K562 (cell line): Measurements from ENCODE around the gene PTPN13. TPM values are rescaled to one million over a fixed set of nuclear protein-coding genes. Genes with fewer than 3 reads are reported as not detected.

Experiments
- ATAC-seq: fragments of 200-7000 bp; cut with Tn5 transposase; 3 replicates; pipeline ENCODE4 v1.9.1; 2020; ENCODE audit warnings: moderate library complexity
- BruUV-seq: library from RNA; stranded (reverse); fragments of 400-500 nt; replicated peaks from 2 replicates; lab custom pipeline; 2021; lab: Mats Ljungman, UMichigan
- CTCF ChIA-PET: fragments of 300-600 bp; formaldehyde crosslinking; extraction: SDS; loops from one replicate; lab custom pipeline; 2021; ENCODE audit warnings: low intra/inter-chr PET ratio; lab: Yijun Ruan, JAX
- POLR2A ChIA-PET: fragments of 300-600, 350-650 bp; sonication (Branson Sonifier 250); formaldehyde crosslinking; extraction: SDS; loops from one replicate; lab custom pipeline; 2021; ENCODE audit warnings: antibody characterized with exemption, inconsistent platforms; lab: Yijun Ruan, JAX
- DNase-seq, 4 experiments: peaks; one replicate each; pipeline versions ENCODE4 v3.0.0 to v3.0.0-alpha.2; 2011 to 2018; ENCODE audit warnings: low spot score in 3 of 4, mixed read lengths in 3 of 4; ENCODE audit errors: extremely low read depth in 1 of 4
- FAIRE-seq: peaks from 2 replicates; lab custom pipeline; 2011; peaks lifted over from hg19 to GRCh38; lab: Jason Lieb, UNC
- H2AFZ ChIP-seq: 2 replicates; pipeline ENCODE4 v1.6.0; 2011; ENCODE audit warnings: low read depth, low read length, control low read depth, inconsistent platforms
- H3K27ac ChIP-seq: fragments of 200-600 bp; 3 replicates; pipeline ENCODE4 v1.8.0; 2011; ENCODE audit warnings: low read depth, mild to moderate bottlenecking, control low read depth, inconsistent platforms, low read length, moderate library complexity, mixed read lengths; ENCODE audit errors: extremely low read depth
- H3K27me3 ChIP-seq, 2 experiments: fragments of 300-600 bp in 1 of 2; 2 replicates in 1 of 2; 3 replicates in 1 of 2; pipeline versions ENCODE4 v1.6.0 to v1.8.0; 2011; ENCODE audit warnings: inconsistent platforms in 2 of 2, low read length in 2 of 2, mild to moderate bottlenecking in 1 of 2, mixed read lengths in 1 of 2, moderate library complexity in 1 of 2; ENCODE audit not compliant: control insufficient read depth in 2 of 2, insufficient read depth in 2 of 2
- H3K36me3 ChIP-seq: fragments of 300-600 bp; 3 replicates; pipeline ENCODE4 v1.8.0; 2011; ENCODE audit warnings: mild to moderate bottlenecking, low read length, inconsistent platforms; ENCODE audit not compliant: control insufficient read depth, insufficient read depth
- H3K4me1 ChIP-seq, 2 experiments: fragments of 200-600 bp in 1 of 2; replicated peaks in 1 of 2; 2 replicates in 1 of 2; 3 replicates in 1 of 2; pipeline versions ENCODE4 v1.5.1 to v1.8.0; 2011; ENCODE audit warnings: inconsistent platforms in 2 of 2, low read length in 2 of 2, mild to moderate bottlenecking in 1 of 2, mixed read lengths in 1 of 2, moderate library complexity in 1 of 2; ENCODE audit not compliant: control insufficient read depth in 2 of 2, insufficient read depth in 2 of 2
- H3K4me2 ChIP-seq: 2 replicates; pipeline ENCODE4 v1.6.1; 2011; ENCODE audit warnings: low read length, control low read depth, inconsistent platforms, mixed read lengths; ENCODE audit not compliant: insufficient read depth
- H3K4me3 ChIP-seq: fragments of 200-600 bp; sonication (generic), shearing (Covaris generic); 2 replicates; pipeline ENCODE4 v1.5.1; 2016; ENCODE audit warnings: control low read depth, inconsistent platforms
- H3K79me2 ChIP-seq: fragments of 200-600 bp; 3 replicates; pipeline ENCODE4 v1.8.0; 2011; ENCODE audit warnings: low read length, inconsistent platforms; ENCODE audit not compliant: control insufficient read depth, insufficient read depth
- H3K9ac ChIP-seq, 2 experiments: 2 replicates each; pipeline versions ENCODE4 v1.6.0 to v1.6.1; 2011; ENCODE audit warnings: low read depth in 2 of 2, low read length in 2 of 2, control low read depth in 1 of 2, inconsistent platforms in 1 of 2, mild to moderate bottlenecking in 1 of 2, mixed read lengths in 1 of 2; ENCODE audit not compliant: insufficient read depth in 1 of 2
- H3K9me1 ChIP-seq: one replicate; pipeline ENCODE4 v1.6.0; 2011; ENCODE audit warnings: inconsistent platforms, mild to moderate bottlenecking, low read length, moderate library complexity; ENCODE audit not compliant: control insufficient read depth, insufficient read depth
- H3K9me3 ChIP-seq: replicated peaks from 2 replicates; pipeline ENCODE4 v1.5.1; 2011; ENCODE audit warnings: low read depth, low read length, inconsistent platforms; ENCODE audit not compliant: control insufficient read depth, insufficient read depth
- H4K20me1 ChIP-seq: replicated peaks from 2 replicates; pipeline ENCODE4 v1.6.1; 2011; ENCODE audit warnings: low read length, inconsistent platforms, mixed read lengths; ENCODE audit not compliant: control insufficient read depth, insufficient read depth
- DMBX1 ChIP-seq: fragments of 250-450 bp; sonication (Bioruptor Pico); IDR thresholded peaks from 2 replicates; pipeline ENCODE4 v1.8.0; 2022; ENCODE audit warnings: inconsistent platforms, mild to moderate bottlenecking, moderate library complexity, borderline replicate concordance
- DNMT1 ChIP-seq: fragments of 450-650 bp; IDR thresholded peaks from 2 replicates; pipeline ENCODE4 v1.6.1; 2016; ENCODE audit warnings: antibody characterized with exemption, mild to moderate bottlenecking
- E2F3 ChIP-seq: fragments of 250-450 bp; sonication (Bioruptor Pico); IDR thresholded peaks from 2 replicates; pipeline ENCODE4 v1.4.0; 2020; ENCODE audit warnings: mild to moderate bottlenecking
- MIER1 ChIP-seq: fragments of 450-650 bp; IDR thresholded peaks from 2 replicates; pipeline ENCODE4 v1.6.1; 2016; ENCODE audit warnings: antibody characterized with exemption, mild to moderate bottlenecking, low read depth
- PCBP2 ChIP-seq: fragments of 200-400 bp; formaldehyde crosslinking; IDR thresholded peaks from 2 replicates; pipeline ENCODE4 v1.6.1; 2018; ENCODE audit warnings: low read length, low read depth, mild to moderate bottlenecking, moderate library complexity; ENCODE audit not compliant: poor library complexity, severe bottlenecking
- PHB ChIP-seq: fragments of 250-450 bp; sonication (Bioruptor Pico); IDR thresholded peaks from 2 replicates; pipeline ENCODE4 v1.5.0; 2021
- PTRF ChIP-seq: fragments of 450-650 bp; IDR thresholded peaks from 2 replicates; pipeline ENCODE4 v1.6.1; 2016; ENCODE audit warnings: mild to moderate bottlenecking, missing genetic modification characterization, missing compliant biosample characterization
- RFX5 ChIP-seq: IDR thresholded peaks from 2 replicates; pipeline ENCODE4 v1.6.1; 2011; ENCODE audit warnings: low read depth, mild to moderate bottlenecking, improper control_type of control experiment, low read length
- SAP30 ChIP-seq: fragments of 200-600 bp; sonication (generic); IDR thresholded peaks from 2 replicates; pipeline ENCODE4 v1.6.1; 2012; ENCODE audit warnings: borderline replicate concordance, low read depth, mild to moderate bottlenecking, moderate library complexity, low read length, control low read depth, inconsistent platforms; ENCODE audit not compliant: insufficient read depth, poor library complexity, severe bottlenecking
- WHSC1 ChIP-seq: IDR thresholded peaks from one replicate; pipeline ENCODE4 v1.6.1; 2012; ENCODE audit warnings: low read length, control low read depth, inconsistent platforms
- ZC3H8 ChIP-seq: fragments of 450-650 bp; IDR thresholded peaks from 2 replicates; pipeline ENCODE4 v1.6.1; 2017
- ZNF133 ChIP-seq: fragments of 250-450 bp; sonication (Bioruptor Pico); IDR thresholded peaks from 2 replicates; pipeline ENCODE4 v1.4.0; 2020; ENCODE audit warnings: mild to moderate bottlenecking
- ZNF589 ChIP-seq: fragments of 200-800 bp; sonication (Bioruptor generic); IDR thresholded peaks from 2 replicates; pipeline ENCODE4 v1.6.1; 2016; ENCODE audit warnings: low read depth, missing genetic modification characterization, missing compliant biosample characterization
- ZNF644 ChIP-seq: fragments of 200-800 bp; sonication (Bioruptor generic); IDR thresholded peaks from 2 replicates; pipeline ENCODE4 v1.6.1; 2016; ENCODE audit warnings: low read depth, missing genetic modification characterization, missing compliant biosample characterization
- ZNF696 ChIP-seq: fragments of 250-450 bp; sonication (Bioruptor Pico); conservative IDR thresholded peaks from 2 replicates; pipeline ENCODE4 v1.4.0; 2020; ENCODE audit warnings: mild to moderate bottlenecking, moderate library complexity
- ZNF830 ChIP-seq: fragments of 250-450 bp; sonication (Bioruptor Pico); IDR thresholded peaks from 2 replicates; pipeline ENCODE4 v1.5.0; 2021; ENCODE audit warnings: mild to moderate bottlenecking
- WGBS: fragments of 100-300 bp; shearing (Covaris generic); methylation state at CpG from one replicate; pipeline ENCODE4 v1.1.6; 2016; ENCODE audit warnings: low coverage, mixed read lengths; ENCODE audit not compliant: insufficient coverage; ENCODE audit errors: missing lambda C conversion rate; 5-methylcytosine and 5-hydroxymethylcytosine counted together
- in situ Hi-C: fragments of 300-500 bp; cut with MboI; formaldehyde crosslinking; loops from 4 replicates; pipeline ENCODE4 v1.15.0; 2018; ENCODE audit warnings: inconsistent platforms, mixed read lengths
- intact Hi-C: fragments of 100-400 bp; cut with micrococcal nuclease; formaldehyde crosslinking; loops from 2 replicates; pipeline ENCODE4 v1.14.2; 2022
- polyA plus RNA-seq, 8 experiments: library from polyadenylated mRNA; depleted of rRNA in 4 of 8; stranded (reverse) in 5 of 8; unstranded in 3 of 8; fragments of >200 nt; fragmentation: Nextera tagmentation in 2 of 8; fragmentation: Illumina TruSeq in 1 of 8; extraction: Ambion mirVana in 2 of 8; extraction: Trizol in 1 of 8; gene quantifications; 2 replicates each; pipeline versions ENCODE4 v1.2.1 to v1.2.3, GENCODE V29; 2011 to 2014; ENCODE audit warnings: inconsistent platforms in 1 of 8, missing spikeins in 1 of 8
- total RNA-seq, 7 experiments: library from RNA; depleted of rRNA in 6 of 7; stranded (reverse); fragments of >200 nt in 6 of 7; fragmentation: Illumina TruSeq in 2 of 7; extraction: Trizol in 2 of 7; gene quantifications; 2 replicates each; pipeline versions ENCODE4 v1.2.1 to v1.2.3, GENCODE V29; 2011 to 2021; ENCODE audit warnings: low replicate concordance in 1 of 7
- TF ChIP-seq, protein P1 (sequence below), 2 experiments: fragments of 450-650 bp in 1 of 2; sonication (generic) in 1 of 2; formaldehyde crosslinking; conservative IDR thresholded peaks; 2 replicates each; pipeline versions ENCODE4 v1.4.0 to v1.8.1; 2020 to 2022; ENCODE audit warnings: mild to moderate bottlenecking in 1 of 2, missing genetic modification reagents in 1 of 2
- TF ChIP-seq, protein P2 (sequence below): fragments of 450-650 bp; formaldehyde crosslinking; IDR thresholded peaks from 2 replicates; pipeline ENCODE4 v1.4.0; 2022; ENCODE audit warnings: missing genetic modification characterization

The PTPN13 gene
- total and polyA plus RNA-seq, 9 of the 15 experiments (the other 6 are each of a cell fraction or from before 2014, with no cell fraction given), result 0.33 TPM; not detected in 8

DNA sequence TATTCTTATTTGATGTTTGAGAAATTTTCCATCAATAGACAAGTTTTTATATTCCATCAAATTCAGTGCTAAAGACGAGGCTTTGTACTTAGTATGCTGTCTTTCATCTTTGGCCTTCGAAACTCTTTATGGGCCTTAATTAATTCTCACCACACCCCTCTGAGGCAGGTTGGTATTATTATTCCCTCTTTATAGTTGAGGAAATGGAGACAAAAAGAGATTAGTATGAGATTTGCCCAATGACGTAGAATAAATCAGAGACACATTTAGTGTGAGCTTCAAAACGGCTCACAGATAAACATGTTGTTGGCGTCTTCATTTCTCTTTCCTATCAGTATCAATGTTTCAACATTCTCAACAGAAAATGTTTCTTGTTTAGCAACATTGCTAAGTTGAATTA is 35.9 kb upstream of the PTPN13 start (continued):
- TF ChIP-seq, protein P1, sequence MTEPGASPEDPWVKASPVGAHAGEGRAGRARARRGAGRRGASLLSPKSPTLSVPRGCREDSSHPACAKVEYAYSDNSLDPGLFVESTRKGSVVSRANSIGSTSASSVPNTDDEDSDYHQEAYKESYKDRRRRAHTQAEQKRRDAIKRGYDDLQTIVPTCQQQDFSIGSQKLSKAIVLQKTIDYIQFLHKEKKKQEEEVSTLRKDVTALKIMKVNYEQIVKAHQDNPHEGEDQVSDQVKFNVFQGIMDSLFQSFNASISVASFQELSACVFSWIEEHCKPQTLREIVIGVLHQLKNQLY (CRISPR knock-in tag; conservative IDR thresholded peaks at IDR 0.05), result no peak
- TF ChIP-seq MIER1, result no peak
- TF ChIP-seq DNMT1, result no peak
- TF ChIP-seq ZNF830 (CRISPR knock-in tag), result no peak
- TF ChIP-seq ZNF589 (CRISPR knock-in tag), result no peak
- no peak for TF ChIP-seq RFX5
- TF ChIP-seq, protein P2, sequence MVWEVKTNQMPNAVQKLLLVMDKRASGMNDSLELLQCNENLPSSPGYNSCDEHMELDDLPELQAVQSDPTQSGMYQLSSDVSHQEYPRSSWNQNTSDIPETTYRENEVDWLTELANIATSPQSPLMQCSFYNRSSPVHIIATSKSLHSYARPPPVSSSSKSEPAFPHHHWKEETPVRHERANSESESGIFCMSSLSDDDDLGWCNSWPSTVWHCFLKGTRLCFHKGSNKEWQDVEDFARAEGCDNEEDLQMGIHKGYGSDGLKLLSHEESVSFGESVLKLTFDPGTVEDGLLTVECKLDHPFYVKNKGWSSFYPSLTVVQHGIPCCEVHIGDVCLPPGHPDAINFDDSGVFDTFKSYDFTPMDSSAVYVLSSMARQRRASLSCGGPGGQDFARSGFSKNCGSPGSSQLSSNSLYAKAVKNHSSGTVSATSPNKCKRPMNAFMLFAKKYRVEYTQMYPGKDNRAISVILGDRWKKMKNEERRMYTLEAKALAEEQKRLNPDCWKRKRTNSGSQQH, result no peak
- no peak for TF ChIP-seq PTRF (tag)
- TF ChIP-seq, all 486 proteins: peak for 0

DNA sequence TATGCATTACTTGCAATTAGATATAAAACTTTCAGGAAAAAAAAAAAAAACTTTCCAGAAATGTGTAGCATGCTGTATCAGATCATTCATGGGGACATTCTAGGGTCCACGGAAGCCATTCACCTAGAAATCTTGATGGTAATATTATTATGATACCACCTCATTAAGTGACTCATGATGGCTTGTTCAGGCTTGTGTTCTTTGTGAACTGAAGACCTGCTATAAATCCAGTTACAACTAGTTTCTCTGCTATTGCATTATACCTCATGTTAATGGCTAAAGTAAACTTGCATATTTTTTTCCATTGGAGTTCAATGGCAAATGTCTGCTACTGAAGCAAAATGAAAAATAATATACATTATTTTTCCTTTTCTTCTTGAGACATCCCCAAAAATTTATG is 35.3 kb upstream of the PTPN13 start:
- H3K27me3 ChIP-seq, result no peaks in the 10 kb centered on the region
- H4K20me1 ChIP-seq, result no peaks in the 10 kb centered on the region
- DNase-seq (no peak), FAIRE-seq (no peak), ATAC-seq (no peak)
- H3K9me3 ChIP-seq, result no peaks in the 10 kb centered on the region
- no peak overlapping the region for H3K4me2 ChIP-seq
- H3K36me3 ChIP-seq, result no peaks in the 10 kb centered on the region
- POLR2A ChIA-PET, result no interaction called here
- H3K4me3 ChIP-seq, result no peak overlapping the region
- no peaks in the 10 kb centered on the region for H3K9me1 ChIP-seq
- H3K27ac ChIP-seq, result no peak overlapping the region
- no peak for TF ChIP-seq DMBX1
- TF ChIP-seq ZC3H8, result no peak
- TF ChIP-seq ZNF696 (CRISPR knock-in tag), result no peak
- TF ChIP-seq SAP30, result no peak
- no peak for TF ChIP-seq PCBP2
- TF ChIP-seq WHSC1, result no peak
- no peak for TF ChIP-seq ZNF133 (CRISPR knock-in tag)
- TF ChIP-seq ZNF644 (tag), result no peak
- TF ChIP-seq PHB (CRISPR knock-in tag), result no peak
- TF ChIP-seq E2F3 (CRISPR knock-in tag), result no peak
- H3K79me2 ChIP-seq, result no peaks in the 10 kb centered on the region
- BruUV-seq, result no TSS peak
- H2AFZ ChIP-seq, result no peak overlapping the region
- intact Hi-C loops (no loop called here), in situ Hi-C loops (no loop called here)
- CTCF ChIA-PET, result no interaction called here
- no peak overlapping the region for H3K9ac ChIP-seq
- H3K4me1 ChIP-seq, result no peaks in the 10 kb centered on the region
- 0% methylated on average over 1 of the region's 1 CpG for WGBS
